T-helper 2 cell treated with Interferon-gamma antibody and Interleukin-4, amounts not matched to agents 5 μg/mL and 100 μg/mL, for 36 hours (primary cell): Measurements from ENCODE around the gene PRKCQ.

ENCODE experiments used
- DNase-seq: peaks from one replicate; pipeline ENCODE4 v3.0.0; 2021; ENCODE audit warnings: low spot score
- H3K27ac Mint-ChIP-seq: one replicate; pipeline ENCODE4 v1.8.0; 2021; ENCODE audit warnings: mild to moderate bottlenecking, mixed read lengths
- H3K27me3 Mint-ChIP-seq: one replicate; pipeline ENCODE4 v1.8.0; 2021; ENCODE audit warnings: low read depth, mixed read lengths
- H3K36me3 Mint-ChIP-seq: one replicate; pipeline ENCODE4 v1.8.0; 2021; ENCODE audit warnings: low read depth, mixed read lengths
- H3K4me1 Mint-ChIP-seq: one replicate; pipeline ENCODE4 v1.8.0; 2021; ENCODE audit warnings: low read depth, mixed read lengths
- H3K4me3 Mint-ChIP-seq: one replicate; pipeline ENCODE4 v1.8.0; 2022; ENCODE audit warnings: mild to moderate bottlenecking, moderate library complexity, mixed read lengths
- H3K9me3 Mint-ChIP-seq: one replicate; pipeline ENCODE4 v1.8.0; 2021; ENCODE audit warnings: mixed read lengths

Gene PRKCQ

GRCh38 chr10:6411436-6411835 lies 168.6 kb downstream of the PRKCQ start:
- H3K27ac Mint-ChIP-seq, result no peak overlapping the region
- H3K4me3 Mint-ChIP-seq, result no peak overlapping the region
- H3K27me3 Mint-ChIP-seq, result no peaks in the 10 kb centered on the region
- H3K4me1 Mint-ChIP-seq, result peaks cover 40% of the 10 kb centered on the region
- no peaks in the 10 kb centered on the region for H3K9me3 Mint-ChIP-seq
- peaks cover 11% of the 10 kb centered on the region for H3K36me3 Mint-ChIP-seq
- no peak for DNase-seq

GRCh38 chr10:6410830-6411229 lies 169.2 kb downstream of the PRKCQ start:
- Mint-ChIP-seq H3K9me3 (no peaks in the 10 kb centered on the region), H3K27me3 (no peaks in the 10 kb centered on the region), H3K27ac (no peak overlapping the region), H3K4me3 (no peak overlapping the region), H3K4me1 (peaks cover 43% of the 10 kb centered on the region), H3K36me3 (peaks cover 11% of the 10 kb centered on the region)
- DNase-seq, result no peak

- Mint-ChIP-seq H3K4me1 (peaks cover 43% of the 10 kb centered on the region), H3K4me3 (peak overlapping the region; percentile 79), H3K27me3 (no peaks in the 10 kb centered on the region), H3K36me3 (peaks cover 11% of the 10 kb centered on the region), H3K27ac (peak overlapping the region; percentile 93), H3K9me3 (no peaks in the 10 kb centered on the region)
- peak; percentile 26 for DNase-seq
Measured at GRCh38 chr10:6409971-6410643, 170.0 kb downstream of the PRKCQ start.

GRCh38 chr10:6408799-6409198 lies 171.3 kb downstream of the PRKCQ start:
- peaks cover 11% of the 10 kb centered on the region for H3K36me3 Mint-ChIP-seq
- peak overlapping the region; percentile 46 for H3K27ac Mint-ChIP-seq

GRCh38 chr10:6407034-6407721 lies 172.9 kb downstream of the PRKCQ start:
- Mint-ChIP-seq H3K4me1 (peaks cover 42% of the 10 kb centered on the region), H3K36me3 (peaks cover 11% of the 10 kb centered on the region), H3K27ac (peak overlapping the region; percentile 1), H3K27me3 (peaks cover 8% of the 10 kb centered on the region), H3K4me3 (peak overlapping the region; percentile 48), H3K9me3 (no peaks in the 10 kb centered on the region)
- DNase-seq, result no peak

More at GRCh38 chr10:6408799-6409198, 171.3 kb downstream of the PRKCQ start:
- Mint-ChIP-seq H3K4me3 (peak overlapping the region; percentile 28), H3K27me3 (peaks cover 5% of the 10 kb centered on the region), H3K9me3 (no peaks in the 10 kb centered on the region), H3K4me1 (peaks cover 39% of the 10 kb centered on the region)
- DNase-seq, result no peak

GRCh38 chr10:6406220-6407033 lies 173.6 kb downstream of the PRKCQ start:
- DNase-seq, result peak; percentile 60
- Mint-ChIP-seq H3K36me3 (peaks cover 11% of the 10 kb centered on the region), H3K27ac (peak overlapping the region; percentile 56), H3K4me1 (peaks cover 49% of the 10 kb centered on the region), H3K9me3 (no peaks in the 10 kb centered on the region), H3K27me3 (peaks cover 10% of the 10 kb centered on the region), H3K4me3 (peak overlapping the region; percentile 48)

- peaks cover 46% of the 10 kb centered on the region for H3K4me1 Mint-ChIP-seq
- H3K9me3 Mint-ChIP-seq, result no peaks in the 10 kb centered on the region
- H3K27me3 Mint-ChIP-seq, result peaks cover 10% of the 10 kb centered on the region
- H3K27ac Mint-ChIP-seq, result no peak overlapping the region
- no peak for DNase-seq
- H3K36me3 Mint-ChIP-seq, result peaks cover 11% of the 10 kb centered on the region
- H3K4me3 Mint-ChIP-seq, result no peak overlapping the region
Measured at GRCh38 chr10:6405713-6406112, 174.4 kb downstream of the PRKCQ start.

GRCh38 chr10:6404127-6405072 lies 175.7 kb downstream of the PRKCQ start:
- Mint-ChIP-seq H3K27me3 (peaks cover 10% of the 10 kb centered on the region), H3K4me3 (no peak overlapping the region), H3K9me3 (no peaks in the 10 kb centered on the region), H3K27ac (peak overlapping the region; percentile 7), H3K4me1 (peaks cover 38% of the 10 kb centered on the region), H3K36me3 (peaks cover 6% of the 10 kb centered on the region)
- DNase-seq, result no peak

GRCh38 chr10:6402960-6403359 lies 177.1 kb downstream of the PRKCQ start:
- peaks cover 32% of the 10 kb centered on the region for H3K4me1 Mint-ChIP-seq
- H3K27ac Mint-ChIP-seq, result no peak overlapping the region
- H3K4me3 Mint-ChIP-seq, result no peak overlapping the region
- H3K27me3 Mint-ChIP-seq, result peaks cover 10% of the 10 kb centered on the region
- peaks cover 1% of the 10 kb centered on the region for H3K36me3 Mint-ChIP-seq
- no peak for DNase-seq
- no peaks in the 10 kb centered on the region for H3K9me3 Mint-ChIP-seq

- H3K27ac Mint-ChIP-seq, result no peak overlapping the region
- H3K4me1 Mint-ChIP-seq, result peaks cover 29% of the 10 kb centered on the region
- peaks cover 10% of the 10 kb centered on the region for H3K27me3 Mint-ChIP-seq
- peaks cover 1% of the 10 kb centered on the region for H3K36me3 Mint-ChIP-seq
- H3K9me3 Mint-ChIP-seq, result no peaks in the 10 kb centered on the region
- no peak overlapping the region for H3K4me3 Mint-ChIP-seq
- DNase-seq, result no peak
Measured at GRCh38 chr10:6402349-6402709, 177.7 kb downstream of the PRKCQ start.

GRCh38 chr10:6401558-6402348 lies 178.3 kb downstream of the PRKCQ start:
- Mint-ChIP-seq H3K9me3 (no peaks in the 10 kb centered on the region), H3K27ac (no peak overlapping the region), H3K4me3 (peak overlapping the region; percentile 6), H3K36me3 (peaks cover under 1% of the 10 kb centered on the region), H3K27me3 (peaks cover 10% of the 10 kb centered on the region), H3K4me1 (peaks cover 24% of the 10 kb centered on the region)
- peak; percentile 53 for DNase-seq

- Mint-ChIP-seq H3K4me3 (no peak overlapping the region), H3K4me1 (peaks cover 17% of the 10 kb centered on the region), H3K36me3 (no peaks in the 10 kb centered on the region), H3K27me3 (peaks cover 10% of the 10 kb centered on the region), H3K27ac (no peak overlapping the region), H3K9me3 (no peaks in the 10 kb centered on the region)
- DNase-seq, result no peak
Measured at GRCh38 chr10:6400821-6401465, 179.1 kb downstream of the PRKCQ start.
